Suprapubic skin (tissue), 3 donors: ENCODE results near the gene PSMF1.

Experiments
- EP300 ChIP-seq: sonication (generic); formaldehyde crosslinking; IDR thresholded peaks from one replicate; pipeline ENCODE4 v1.6.1; 2017; ENCODE audit warnings: antibody characterized with exemption
- POLR2A ChIP-seq, 2 donors: fragments of 450-650 bp; IDR thresholded peaks; one replicate each; pipeline ENCODE4 v1.6.1; 2017; ENCODE audit warnings: antibody characterized with exemption in 2 of 2, mild to moderate bottlenecking in 2 of 2, moderate library complexity in 2 of 2
- TF ChIP-seq, protein P1 (sequence below), 2 donors: fragments of 200-600 bp in 1 of 2; fragments of 450-650 bp in 1 of 2; sonication (generic) in 1 of 2; IDR thresholded peaks; one replicate each; pipeline ENCODE4 v1.5.1; 2016 to 2019; ENCODE audit warnings: antibody characterized with exemption in 2 of 2, mild to moderate bottlenecking in 1 of 2, moderate library complexity in 1 of 2

DNA sequence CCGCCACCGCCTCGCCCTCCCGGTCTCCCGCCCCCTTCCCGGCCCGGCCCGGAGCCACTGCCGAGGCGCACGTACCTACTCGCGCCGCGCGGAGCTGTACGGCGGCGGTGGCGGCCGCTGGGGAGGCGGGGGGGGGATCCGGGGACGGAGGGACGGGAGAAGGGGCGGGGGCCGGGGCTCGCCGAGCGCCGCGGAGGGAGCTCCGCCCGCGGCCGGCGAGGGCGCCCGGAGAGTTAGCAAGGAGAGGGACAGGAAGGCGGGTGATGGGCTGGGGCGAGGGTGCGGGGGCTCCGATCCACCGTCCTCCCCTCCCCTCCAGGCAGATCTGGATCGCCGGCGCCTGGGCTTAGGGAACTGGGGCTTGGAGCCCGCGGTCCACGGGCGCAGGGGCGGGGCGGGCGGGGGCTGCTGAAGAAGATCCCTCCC is 66.9 kb downstream of the PSMF1 start:
- TF ChIP-seq, protein P1, sequence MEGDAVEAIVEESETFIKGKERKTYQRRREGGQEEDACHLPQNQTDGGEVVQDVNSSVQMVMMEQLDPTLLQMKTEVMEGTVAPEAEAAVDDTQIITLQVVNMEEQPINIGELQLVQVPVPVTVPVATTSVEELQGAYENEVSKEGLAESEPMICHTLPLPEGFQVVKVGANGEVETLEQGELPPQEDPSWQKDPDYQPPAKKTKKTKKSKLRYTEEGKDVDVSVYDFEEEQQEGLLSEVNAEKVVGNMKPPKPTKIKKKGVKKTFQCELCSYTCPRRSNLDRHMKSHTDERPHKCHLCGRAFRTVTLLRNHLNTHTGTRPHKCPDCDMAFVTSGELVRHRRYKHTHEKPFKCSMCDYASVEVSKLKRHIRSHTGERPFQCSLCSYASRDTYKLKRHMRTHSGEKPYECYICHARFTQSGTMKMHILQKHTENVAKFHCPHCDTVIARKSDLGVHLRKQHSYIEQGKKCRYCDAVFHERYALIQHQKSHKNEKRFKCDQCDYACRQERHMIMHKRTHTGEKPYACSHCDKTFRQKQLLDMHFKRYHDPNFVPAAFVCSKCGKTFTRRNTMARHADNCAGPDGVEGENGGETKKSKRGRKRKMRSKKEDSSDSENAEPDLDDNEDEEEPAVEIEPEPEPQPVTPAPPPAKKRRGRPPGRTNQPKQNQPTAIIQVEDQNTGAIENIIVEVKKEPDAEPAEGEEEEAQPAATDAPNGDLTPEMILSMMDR (IDR thresholded peaks at IDR 0.05), result no peak
- TF ChIP-seq EP300 (no peak), POLR2A (IDR thresholded peaks at IDR 0.05) (no peak)
